GM12878 (cell line): ENCODE measurements around the gene CPLANE2. TPM values are rescaled to one million over a fixed set of nuclear protein-coding genes. Genes with fewer than 3 reads are reported as not detected.

Experiments used
- ATAC-seq: fragments of 200-7000 bp; cut with Tn5 transposase; 3 replicates; pipeline ENCODE4 v1.9.1; 2020; ENCODE audit warnings: mild to moderate bottlenecking, moderate library complexity
- BruUV-seq: library from RNA; stranded (reverse); fragments of 400-500 nt; replicated peaks from 2 replicates; lab custom pipeline; 2021; lab: Mats Ljungman, UMichigan
- CTCF ChIA-PET: fragments of 300-600 bp; sonication (Branson Sonifier 250); formaldehyde crosslinking; extraction: SDS; loops from one replicate; lab custom pipeline; 2021; ENCODE audit warnings: inconsistent platforms; lab: Yijun Ruan, JAX
- POLR2A ChIA-PET: fragments of 350-600 bp; formaldehyde crosslinking; extraction: SDS; loops from one replicate; lab custom pipeline; 2021; ENCODE audit warnings: inconsistent platforms; lab: Charles Lee
- RAD21 ChIA-PET: fragments of 300-600 bp; sonication (Branson Sonifier 250); formaldehyde crosslinking; loops from one replicate; lab custom pipeline; 2023; ENCODE audit warnings: antibody characterized with exemption; ENCODE audit not compliant: unreplicated experiment; lab: Charles Lee
- SMC1A ChIA-PET: fragments of 300-600 bp; sonication (Branson Sonifier 250); formaldehyde crosslinking; loops from one replicate; lab custom pipeline; 2023; ENCODE audit not compliant: unreplicated experiment, uncharacterized antibody; lab: Charles Lee
- DNase-seq: peaks from one replicate; pipeline ENCODE4 v3.0.0-alpha.2; 2011; ENCODE audit warnings: low read depth, low spot score
- FAIRE-seq: peaks from 3 replicates; lab custom pipeline; 2011; peaks lifted over from hg19 to GRCh38; lab: Jason Lieb, UNC
- H2AFZ ChIP-seq: 2 replicates; pipeline ENCODE4 v1.6.0; 2011; ENCODE audit warnings: low read depth, low read length, control low read depth; ENCODE audit not compliant: control insufficient read depth
- H3K27ac ChIP-seq: 2 replicates; pipeline ENCODE4 v1.5.1; 2011; ENCODE audit warnings: control low read depth; ENCODE audit not compliant: control insufficient read depth, insufficient read depth
- H3K27me3 ChIP-seq, 2 experiments: replicated peaks in 1 of 2; 2 replicates each; pipeline versions ENCODE4 v1.6.0 to v1.6.1; 2011; ENCODE audit warnings: low read length in 1 of 2; ENCODE audit not compliant: control insufficient read depth in 2 of 2, insufficient read depth in 2 of 2
- H3K36me3 ChIP-seq, 2 experiments: 2 replicates each; pipeline ENCODE4 v1.5.1; 2011; ENCODE audit warnings: low read length in 1 of 2; ENCODE audit not compliant: control insufficient read depth in 2 of 2, insufficient read depth in 2 of 2
- H3K4me1 ChIP-seq: 2 replicates; pipeline ENCODE4 v1.6.1; 2011; ENCODE audit warnings: mild to moderate bottlenecking, low read length, moderate library complexity, mixed read lengths; ENCODE audit not compliant: control insufficient read depth, insufficient read depth
- H3K4me2 ChIP-seq: 2 replicates; pipeline ENCODE4 v1.6.0; 2011; ENCODE audit warnings: control low read depth; ENCODE audit not compliant: control insufficient read depth, insufficient read depth
- H3K4me3 ChIP-seq: fragments of 200-600 bp; sonication (generic); 2 replicates; pipeline ENCODE4 v1.5.1; 2016
- H3K79me2 ChIP-seq: 2 replicates; pipeline ENCODE4 v1.6.0; 2011; ENCODE audit warnings: low read length; ENCODE audit not compliant: control insufficient read depth, insufficient read depth
- H3K9ac ChIP-seq: 2 replicates; pipeline ENCODE4 v1.8.0; 2011; ENCODE audit warnings: low read length, control low read depth, mixed read lengths; ENCODE audit not compliant: control insufficient read depth, insufficient read depth
- H3K9me3 ChIP-seq: replicated peaks from 3 replicates; pipeline ENCODE4 v1.5.1; 2011; ENCODE audit warnings: mild to moderate bottlenecking, low read length; ENCODE audit not compliant: control insufficient read depth, insufficient read depth
- H4K20me1 ChIP-seq: 2 replicates; pipeline ENCODE4 v1.6.0; 2011; ENCODE audit not compliant: control insufficient read depth, insufficient read depth
- BHLHE40 ChIP-seq, 2 experiments: fragments of 450-650 bp in 1 of 2; IDR thresholded peaks; 2 replicates each; pipeline ENCODE4 v1.6.1; 2011 to 2017; ENCODE audit warnings: low read depth in 2 of 2, borderline replicate concordance in 1 of 2, improper control_type of control experiment in 1 of 2, low read length in 1 of 2, mild to moderate bottlenecking in 1 of 2
- BRCA1 ChIP-seq: IDR thresholded peaks from 2 replicates; pipeline ENCODE4 v1.6.1; 2011; ENCODE audit warnings: low read depth, low read length, improper control_type of control experiment
- HCFC1 ChIP-seq: fragments of 150-350 bp; IDR thresholded peaks from 2 replicates; pipeline ENCODE4 v1.6.1; 2014; ENCODE audit warnings: low read length
- KDM1A ChIP-seq: fragments of 200-600 bp; sonication (generic); IDR thresholded peaks from 2 replicates; pipeline ENCODE4 v1.6.1; 2016; ENCODE audit warnings: borderline replicate concordance
- MYB ChIP-seq: fragments of 150-350 bp; IDR thresholded peaks from 2 replicates; pipeline ENCODE4 v1.6.1; 2014; ENCODE audit warnings: mild to moderate bottlenecking, low read depth, low read length, borderline replicate concordance
- RAD21 ChIP-seq: IDR thresholded peaks from 2 replicates; pipeline ENCODE4 v1.6.1; 2011; ENCODE audit warnings: mild to moderate bottlenecking, low read depth, low read length, moderate library complexity; ENCODE audit not compliant: insufficient read depth
- SMC3 ChIP-seq: IDR thresholded peaks from 2 replicates; pipeline ENCODE4 v1.6.1; 2011; ENCODE audit warnings: low read length, improper control_type of control experiment, borderline replicate concordance
- ZBTB4 ChIP-seq: fragments of 450-650 bp; formaldehyde crosslinking; IDR thresholded peaks from 2 replicates; pipeline ENCODE4 v1.4.0; 2022; ENCODE audit warnings: mild to moderate bottlenecking, moderate library complexity
- WGBS: methylation state at CpG from one replicate; pipeline ENCODE4 v1.1.6; 2016; ENCODE audit warnings: low lambda C conversion rate; ENCODE audit not compliant: insufficient replicate concordance, insufficient coverage; ENCODE audit errors: missing lambda C conversion rate; 5-methylcytosine and 5-hydroxymethylcytosine counted together
- in situ Hi-C: fragments of 300-500 bp; cut with MboI; formaldehyde crosslinking; loops from 9 replicates; pipeline ENCODE4 v1.14.3; 2018; ENCODE audit warnings: mixed read lengths
- intact Hi-C: fragments of 100-400 bp; cut with micrococcal nuclease; formaldehyde crosslinking; loops from one replicate; pipeline ENCODE4 v1.14.2; 2022; ENCODE audit not compliant: unreplicated experiment
- polyA plus RNA-seq, 11 experiments: library from polyadenylated mRNA; depleted of rRNA in 4 of 11; unstranded in 6 of 11; stranded (reverse) in 5 of 11; fragments of >200 nt; fragmentation: Nextera tagmentation in 4 of 11; fragmentation: Illumina TruSeq in 1 of 11; extraction: Ambion mirVana in 4 of 11; extraction: Trizol in 1 of 11; gene quantifications; 1 replicate in 1 of 11; 2 replicates in 10 of 11; pipeline versions ENCODE4 v1.2.1 to v1.2.3, GENCODE V29; 2011 to 2016; ENCODE audit warnings: inconsistent platforms in 2 of 11, missing spikeins in 2 of 11, low read depth in 1 of 11
- total RNA-seq, 4 experiments: library from RNA; depleted of rRNA in 3 of 4; stranded (reverse); fragments of >200 nt in 3 of 4; fragmentation: Illumina TruSeq in 1 of 4; extraction: Trizol in 1 of 4; gene quantifications; 2 replicates each; pipeline versions ENCODE4 v1.2.1 to v1.2.3, GENCODE V29; 2013 to 2021
- TF ChIP-seq, protein P1 (sequence below): fragments of 450-650 bp; IDR thresholded peaks from 2 replicates; pipeline ENCODE4 v1.6.1; 2016; ENCODE audit warnings: mild to moderate bottlenecking, moderate library complexity, borderline replicate concordance
- TF ChIP-seq, protein P2 (sequence below): fragments of 450-650 bp; IDR thresholded peaks from 2 replicates; pipeline ENCODE4 v1.6.1; 2017; ENCODE audit warnings: mild to moderate bottlenecking
- TF ChIP-seq, protein P3 (sequence below), 3 experiments: IDR thresholded peaks in 2 of 3; conservative IDR thresholded peaks in 1 of 3; 2 replicates each; pipeline ENCODE4 v1.5.1; 2011; ENCODE audit warnings: low read depth in 3 of 3, low read length in 3 of 3, mild to moderate bottlenecking in 3 of 3, control low read depth in 2 of 3, moderate library complexity in 2 of 3, inconsistent platforms in 1 of 3, mixed read lengths in 1 of 3; ENCODE audit not compliant: control insufficient read depth in 2 of 3, insufficient read depth in 1 of 3; ENCODE audit errors: extremely low read depth in 1 of 3

CPLANE2 gene
- total and polyA plus RNA-seq, 10 of the 15 experiments (the other 5 are each of a cell fraction or from before 2014, with no cell fraction given): 0.09 to 4.5 (median 2.3) TPM; not detected in 1

DNA sequence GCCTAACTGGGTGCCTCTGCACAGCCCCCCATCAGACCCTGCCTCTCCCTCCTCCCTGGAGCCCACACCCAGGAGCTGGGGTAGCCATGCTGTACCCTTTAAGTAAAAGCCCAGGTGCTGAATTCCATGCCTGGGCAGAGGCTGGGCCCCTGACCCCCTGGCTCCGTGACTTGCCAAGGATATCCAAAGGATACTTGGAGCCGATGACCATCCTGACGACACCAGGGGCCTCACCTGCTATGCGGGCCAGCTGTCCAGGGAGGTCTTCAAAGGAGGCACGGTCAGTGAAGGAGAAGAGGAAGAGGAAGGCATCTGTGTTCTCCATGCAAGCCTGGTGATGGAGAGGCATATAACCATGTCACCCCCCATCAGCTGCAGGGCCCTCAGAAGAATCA is 4.7 kb downstream of the CPLANE2 start:
- peaks cover 8% of the 10 kb centered on the region for H3K4me1 ChIP-seq
- ChIA-PET RAD21 (no interaction called here), CTCF (interaction anchor here (1.0 kb wide), 1 partner anchor 15 kb away, joined by 3 read pairs; no protein-coding TSS in a partner anchor), POLR2A (no interaction called here), SMC1A (interaction anchor here (0.5 kb wide), 1 partner anchor 409 kb away, joined by 4 read pairs; no protein-coding TSS in a partner anchor)
- peaks cover 2 to 7% of the 10 kb centered on the region in 2 experiments; a peak in 3 of 4 replicates for H3K27me3 ChIP-seq
- no peak overlapping the region for H2AFZ ChIP-seq
- intact Hi-C loops: no loop called here
- WGBS: 72% methylated on average over 5 of the region's 5 CpGs
- in situ Hi-C loops: no loop called here
- H3K9ac ChIP-seq: no peak overlapping the region
- ATAC-seq (no peak), DNase-seq (no peak), FAIRE-seq (no peak)
- H3K79me2 ChIP-seq: no peaks in the 10 kb centered on the region
- BruUV-seq: no TSS peak
- no peaks in the 10 kb centered on the region for H3K36me3 ChIP-seq
- H3K9me3 ChIP-seq: no peaks in the 10 kb centered on the region
- no peak overlapping the region for H3K27ac ChIP-seq
- H4K20me1 ChIP-seq: no peaks in the 10 kb centered on the region
- H3K4me2 ChIP-seq: no peak overlapping the region
- H3K4me3 ChIP-seq: no peak overlapping the region
- TF ChIP-seq BRCA1 (no peak), ZBTB4 (no peak), SMC3 (no peak), RAD21 (no peak), KDM1A (no peak), BHLHE40 (IDR thresholded peaks at IDR 0.05; ENCODE audit: borderline replicate concordance in 1 of 2, low read depth in 2 of 2, low read length in 1 of 2) (no peak), HCFC1 (no peak), MYB (no peak)
- TF ChIP-seq, protein P1, sequence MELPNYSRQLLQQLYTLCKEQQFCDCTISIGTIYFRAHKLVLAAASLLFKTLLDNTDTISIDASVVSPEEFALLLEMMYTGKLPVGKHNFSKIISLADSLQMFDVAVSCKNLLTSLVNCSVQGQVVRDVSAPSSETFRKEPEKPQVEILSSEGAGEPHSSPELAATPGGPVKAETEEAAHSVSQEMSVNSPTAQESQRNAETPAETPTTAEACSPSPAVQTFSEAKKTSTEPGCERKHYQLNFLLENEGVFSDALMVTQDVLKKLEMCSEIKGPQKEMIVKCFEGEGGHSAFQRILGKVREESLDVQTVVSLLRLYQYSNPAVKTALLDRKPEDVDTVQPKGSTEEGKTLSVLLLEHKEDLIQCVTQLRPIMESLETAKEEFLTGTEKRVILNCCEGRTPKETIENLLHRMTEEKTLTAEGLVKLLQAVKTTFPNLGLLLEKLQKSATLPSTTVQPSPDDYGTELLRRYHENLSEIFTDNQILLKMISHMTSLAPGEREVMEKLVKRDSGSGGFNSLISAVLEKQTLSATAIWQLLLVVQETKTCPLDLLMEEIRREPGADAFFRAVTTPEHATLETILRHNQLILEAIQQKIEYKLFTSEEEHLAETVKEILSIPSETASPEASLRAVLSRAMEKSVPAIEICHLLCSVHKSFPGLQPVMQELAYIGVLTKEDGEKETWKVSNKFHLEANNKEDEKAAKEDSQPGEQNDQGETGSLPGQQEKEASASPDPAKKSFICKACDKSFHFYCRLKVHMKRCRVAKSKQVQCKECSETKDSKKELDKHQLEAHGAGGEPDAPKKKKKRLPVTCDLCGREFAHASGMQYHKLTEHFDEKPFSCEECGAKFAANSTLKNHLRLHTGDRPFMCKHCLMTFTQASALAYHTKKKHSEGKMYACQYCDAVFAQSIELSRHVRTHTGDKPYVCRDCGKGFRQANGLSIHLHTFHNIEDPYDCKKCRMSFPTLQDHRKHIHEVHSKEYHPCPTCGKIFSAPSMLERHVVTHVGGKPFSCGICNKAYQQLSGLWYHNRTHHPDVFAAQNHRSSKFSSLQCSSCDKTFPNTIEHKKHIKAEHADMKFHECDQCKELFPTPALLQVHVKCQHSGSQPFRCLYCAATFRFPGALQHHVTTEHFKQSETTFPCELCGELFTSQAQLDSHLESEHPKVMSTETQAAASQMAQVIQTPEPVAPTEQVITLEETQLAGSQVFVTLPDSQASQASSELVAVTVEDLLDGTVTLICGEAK: no peak
- TF ChIP-seq, protein P2, sequence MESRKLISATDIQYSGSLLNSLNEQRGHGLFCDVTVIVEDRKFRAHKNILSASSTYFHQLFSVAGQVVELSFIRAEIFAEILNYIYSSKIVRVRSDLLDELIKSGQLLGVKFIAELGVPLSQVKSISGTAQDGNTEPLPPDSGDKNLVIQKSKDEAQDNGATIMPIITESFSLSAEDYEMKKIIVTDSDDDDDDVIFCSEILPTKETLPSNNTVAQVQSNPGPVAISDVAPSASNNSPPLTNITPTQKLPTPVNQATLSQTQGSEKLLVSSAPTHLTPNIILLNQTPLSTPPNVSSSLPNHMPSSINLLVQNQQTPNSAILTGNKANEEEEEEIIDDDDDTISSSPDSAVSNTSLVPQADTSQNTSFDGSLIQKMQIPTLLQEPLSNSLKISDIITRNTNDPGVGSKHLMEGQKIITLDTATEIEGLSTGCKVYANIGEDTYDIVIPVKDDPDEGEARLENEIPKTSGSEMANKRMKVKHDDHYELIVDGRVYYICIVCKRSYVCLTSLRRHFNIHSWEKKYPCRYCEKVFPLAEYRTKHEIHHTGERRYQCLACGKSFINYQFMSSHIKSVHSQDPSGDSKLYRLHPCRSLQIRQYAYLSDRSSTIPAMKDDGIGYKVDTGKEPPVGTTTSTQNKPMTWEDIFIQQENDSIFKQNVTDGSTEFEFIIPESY: no peak
- TF ChIP-seq, protein P3, sequence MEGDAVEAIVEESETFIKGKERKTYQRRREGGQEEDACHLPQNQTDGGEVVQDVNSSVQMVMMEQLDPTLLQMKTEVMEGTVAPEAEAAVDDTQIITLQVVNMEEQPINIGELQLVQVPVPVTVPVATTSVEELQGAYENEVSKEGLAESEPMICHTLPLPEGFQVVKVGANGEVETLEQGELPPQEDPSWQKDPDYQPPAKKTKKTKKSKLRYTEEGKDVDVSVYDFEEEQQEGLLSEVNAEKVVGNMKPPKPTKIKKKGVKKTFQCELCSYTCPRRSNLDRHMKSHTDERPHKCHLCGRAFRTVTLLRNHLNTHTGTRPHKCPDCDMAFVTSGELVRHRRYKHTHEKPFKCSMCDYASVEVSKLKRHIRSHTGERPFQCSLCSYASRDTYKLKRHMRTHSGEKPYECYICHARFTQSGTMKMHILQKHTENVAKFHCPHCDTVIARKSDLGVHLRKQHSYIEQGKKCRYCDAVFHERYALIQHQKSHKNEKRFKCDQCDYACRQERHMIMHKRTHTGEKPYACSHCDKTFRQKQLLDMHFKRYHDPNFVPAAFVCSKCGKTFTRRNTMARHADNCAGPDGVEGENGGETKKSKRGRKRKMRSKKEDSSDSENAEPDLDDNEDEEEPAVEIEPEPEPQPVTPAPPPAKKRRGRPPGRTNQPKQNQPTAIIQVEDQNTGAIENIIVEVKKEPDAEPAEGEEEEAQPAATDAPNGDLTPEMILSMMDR (IDR thresholded peaks at IDR 0.05 in 2 of 3, conservative IDR thresholded peaks at IDR 0.05 in 1 of 3; ENCODE audit: control insufficient read depth in 2 of 3, extremely low read depth in 1 of 3, insufficient read depth in 1 of 3, low read depth in 3 of 3, low read length in 3 of 3): no peak
